SK-N-MC (cell line): ENCODE data around the gene PDZD8.

ENCODE experiments used
- EZH2 ChIP-seq: fragments of 200-600 bp; sonication (generic); IDR thresholded peaks from one replicate; pipeline ENCODE4 v1.6.1; 2017; ENCODE audit warnings: antibody characterized with exemption
- FOXP2 ChIP-seq: optimal IDR thresholded peaks from 2 replicates; pipeline ENCODE3; 2011; ENCODE audit warnings: mild to moderate bottlenecking, moderate library complexity; ENCODE audit not compliant: insufficient read depth; ENCODE audit errors: extremely low read length, control extremely low read depth
- POLR2AphosphoS5 ChIP-seq: IDR thresholded peaks from 2 replicates; pipeline ENCODE4 v1.6.1; 2012; ENCODE audit warnings: mild to moderate bottlenecking, low read depth, low read length, borderline replicate concordance

DNA sequence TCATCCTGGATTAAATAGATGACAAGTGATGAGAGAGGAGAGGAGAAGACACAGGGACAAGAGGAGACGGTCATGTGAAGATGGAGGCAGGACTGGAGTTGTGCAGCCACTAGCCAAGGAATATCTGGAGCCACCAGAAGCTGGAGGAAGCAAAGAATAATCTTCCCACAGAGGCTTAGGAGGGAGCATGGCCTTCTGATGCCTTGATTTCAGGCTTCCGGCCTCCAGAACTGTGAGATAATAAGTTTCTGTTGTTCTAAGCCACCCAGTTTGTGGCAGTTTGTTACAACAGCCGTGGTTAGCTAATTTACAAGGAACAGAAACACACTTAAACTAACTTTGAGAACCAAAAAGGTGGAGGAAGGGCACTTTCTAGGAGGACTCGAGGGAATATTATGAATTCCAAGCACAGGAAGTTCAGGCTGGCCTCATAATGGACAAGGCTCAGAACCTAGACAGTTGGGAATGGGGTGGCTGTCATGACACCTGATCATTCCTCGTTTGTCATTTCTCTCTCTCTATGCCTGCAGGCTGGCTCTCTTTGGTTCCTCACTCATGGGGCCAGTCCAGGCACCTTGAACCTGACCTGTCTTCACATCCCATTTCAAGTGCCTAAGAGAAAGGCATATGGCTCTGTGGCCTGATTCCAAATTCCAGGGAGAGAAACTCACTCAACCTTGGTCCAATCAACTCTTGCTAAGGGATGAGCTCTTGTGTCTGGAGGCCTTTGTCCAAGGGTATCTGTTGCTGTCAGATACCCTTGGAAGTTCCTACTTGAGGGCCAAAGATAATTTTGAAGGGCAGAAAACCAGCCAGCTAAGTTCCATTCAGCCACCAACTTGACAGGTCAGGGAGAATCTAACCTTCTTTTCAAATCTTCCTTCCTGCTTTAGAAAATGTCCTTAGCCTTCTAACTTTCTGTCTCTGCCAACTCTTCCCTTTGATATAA lies 33.5 kb upstream of the PDZD8 start:
- TF ChIP-seq EZH2 (no peak), POLR2AphosphoS5 (no peak), FOXP2 (no peak)
